A549 (cell line): ENCODE data around the gene NUDC. TPM values are rescaled to one million over a fixed set of nuclear protein-coding genes. Genes with fewer than 3 reads are reported as not detected.
A peak's percentile ranks its signal among the peaks of the same experiment; 100 is the strongest.

Experiments
- CHD2 ChIP-seq: fragments of 150-350 bp; IDR thresholded peaks from 2 replicates; pipeline ENCODE4 v1.6.1; 2014; ENCODE audit warnings: low read length; ENCODE audit not compliant: partially characterized antibody
- CHD4 ChIP-seq: fragments of 200-600 bp; sonication (generic); IDR thresholded peaks from 2 replicates; pipeline ENCODE4 v1.6.1; 2016; ENCODE audit warnings: antibody characterized with exemption, mild to moderate bottlenecking, borderline replicate concordance
- E2F6 ChIP-seq: IDR thresholded peaks from 2 replicates; pipeline ENCODE4 v1.6.1; 2012; ENCODE audit warnings: low read depth, borderline replicate concordance
- EHMT2 ChIP-seq: fragments of 200-600 bp; sonication (generic); IDR thresholded peaks from 2 replicates; pipeline ENCODE4 v1.6.1; 2016; ENCODE audit warnings: antibody characterized with exemption, low read depth, mild to moderate bottlenecking, moderate library complexity
- FOSB ChIP-seq: fragments of 250-450 bp; sonication (Bioruptor Pico); IDR thresholded peaks from 2 replicates; pipeline ENCODE4 v1.5.0; 2020; ENCODE audit warnings: mild to moderate bottlenecking, moderate library complexity
- HES2 ChIP-seq: fragments of >200 bp; sonication (Bioruptor Twin); formaldehyde crosslinking; IDR thresholded peaks from 2 replicates; pipeline ENCODE4 v1.6.1; 2016
- HEYL ChIP-seq: fragments of 250-450 bp; sonication (Bioruptor Pico); IDR thresholded peaks from 2 replicates; pipeline ENCODE4 v1.8.0; 2021; ENCODE audit warnings: mild to moderate bottlenecking, moderate library complexity
- HMGXB4 ChIP-seq: fragments of 250-450 bp; sonication (Bioruptor Pico); IDR thresholded peaks from 2 replicates; pipeline ENCODE4 v1.5.0; 2021; ENCODE audit warnings: mild to moderate bottlenecking, moderate library complexity, borderline replicate concordance
- JUNB ChIP-seq: fragments of >200 bp; sonication (Bioruptor Twin); formaldehyde crosslinking; IDR thresholded peaks from 2 replicates; pipeline ENCODE4 v1.6.1; 2016
- KDM1A ChIP-seq: fragments of 200-600 bp; sonication (generic); IDR thresholded peaks from 2 replicates; pipeline ENCODE4 v1.6.1; 2016; ENCODE audit warnings: low read depth, mild to moderate bottlenecking
- KDM5A ChIP-seq: fragments of 200-600 bp; sonication (generic); IDR thresholded peaks from 2 replicates; pipeline ENCODE4 v1.6.1; 2016; ENCODE audit warnings: antibody characterized with exemption, mild to moderate bottlenecking
- MAFK ChIP-seq: fragments of 450-650 bp; IDR thresholded peaks from 2 replicates; pipeline ENCODE4 v1.6.1; 2014; ENCODE audit not compliant: partially characterized antibody
- MAX ChIP-seq: IDR thresholded peaks from 2 replicates; pipeline ENCODE4 v1.6.1; 2012
- MYC ChIP-seq: IDR thresholded peaks from 2 replicates; pipeline ENCODE4 v1.6.1; 2012; ENCODE audit warnings: mild to moderate bottlenecking, inconsistent platforms, low read length, improper control_type of control experiment, borderline replicate concordance
- PHF8 ChIP-seq: fragments of 200-600 bp; sonication (generic); IDR thresholded peaks from 2 replicates; pipeline ENCODE4 v1.6.1; 2016; ENCODE audit warnings: low read depth, mild to moderate bottlenecking, antibody characterized with exemption, moderate library complexity, borderline replicate concordance
- REST ChIP-seq: fragments of 200-600 bp; sonication (generic); IDR thresholded peaks from 2 replicates; pipeline ENCODE4 v1.6.1; 2016; ENCODE audit warnings: antibody characterized with exemption, mild to moderate bottlenecking, moderate library complexity
- SMC3 ChIP-seq: fragments of >200 bp; sonication (Bioruptor Twin); formaldehyde crosslinking; IDR thresholded peaks from 3 replicates; pipeline ENCODE4 v1.6.1; 2018; ENCODE audit warnings: inconsistent platforms
- TFCP2L1 ChIP-seq: fragments of 250-450 bp; sonication (Bioruptor Pico); IDR thresholded peaks from 2 replicates; pipeline ENCODE4 v1.5.0; 2021; ENCODE audit warnings: mild to moderate bottlenecking
- ZC3H11A ChIP-seq: fragments of 450-650 bp; IDR thresholded peaks from 2 replicates; pipeline ENCODE4 v1.6.1; 2014; ENCODE audit warnings: antibody characterized with exemption, mild to moderate bottlenecking
- ZFP36 ChIP-seq: fragments of 450-650 bp; IDR thresholded peaks from 2 replicates; pipeline ENCODE4 v1.6.1; 2014; ENCODE audit warnings: borderline replicate concordance; ENCODE audit not compliant: partially characterized antibody
- ZNF302 ChIP-seq: fragments of 250-450 bp; sonication (Bioruptor Pico); IDR thresholded peaks from 2 replicates; pipeline ENCODE4 v1.9.0; 2021; ENCODE audit warnings: inconsistent platforms, mild to moderate bottlenecking, moderate library complexity
- ZSCAN20 ChIP-seq: fragments of 250-450 bp; sonication (Bioruptor Pico); IDR thresholded peaks from 2 replicates; pipeline ENCODE4 v1.8.0; 2022; ENCODE audit warnings: mild to moderate bottlenecking, moderate library complexity
- polyA plus RNA-seq, 4 experiments: library from polyadenylated mRNA; depleted of rRNA in 3 of 4; stranded (reverse); fragments of >200 nt; fragmentation: RNase III in 1 of 4; extraction: RNeasy Plus Mini Kit Qiagen cat#74134 plus additional on column Dnase treatment in 1 of 4; gene quantifications; 2 replicates in 3 of 4; 3 replicates in 1 of 4; pipeline ENCODE4 v1.2.3, GENCODE V29; 2011 to 2017

The NUDC gene
- polyA plus RNA-seq, 2 of the 4 experiments (the other 2 are of a cell fraction) = 79.0 to 133 TPM

- TF ChIP-seq HES2 (no peak), E2F6 (no peak), ZNF302 (0 out of 2 replicates have a peak, but pooled peaks have one; percentile 26), ZC3H11A (no peak), CHD4 (no peak), CHD2 (peak; percentile 34), KDM1A (no peak), PHF8 (no peak), MAX (peak; percentile 64), SMC3 (peak; percentile 15; the same call in 1 of the 3 replicates), MYC (peak; percentile 21; the same call in 1 of the 2 replicates), JUNB (peak; percentile 26; the same call in 1 of the 2 replicates), MAFK (no peak), HEYL (no peak), REST (no peak), HMGXB4 (CRISPR knock-in tag) (no peak), ZSCAN20 (CRISPR knock-in tag) (no peak), ZFP36 (no peak), EHMT2 (no peak), FOSB (peak; percentile 61; the same call in 1 of the 2 replicates), TFCP2L1 (CRISPR knock-in tag) (no peak), KDM5A (no peak)
- TF ChIP-seq, all 56 proteins: peak for 18
Measured at GRCh38 chr1:26991310-26992116, 70.0 kb downstream of the NUDC start (continued).
